HG03097 (cell line): ENCODE data around the gene FGF19.

Experiments used
- ATAC-seq: cut with Tn5 transposase; IDR thresholded peaks from one replicate; pipeline ENCODE4 v1.9.1; 2021; ENCODE audit not compliant: unreplicated experiment, low FRiP score

Gene FGF19

DNA sequence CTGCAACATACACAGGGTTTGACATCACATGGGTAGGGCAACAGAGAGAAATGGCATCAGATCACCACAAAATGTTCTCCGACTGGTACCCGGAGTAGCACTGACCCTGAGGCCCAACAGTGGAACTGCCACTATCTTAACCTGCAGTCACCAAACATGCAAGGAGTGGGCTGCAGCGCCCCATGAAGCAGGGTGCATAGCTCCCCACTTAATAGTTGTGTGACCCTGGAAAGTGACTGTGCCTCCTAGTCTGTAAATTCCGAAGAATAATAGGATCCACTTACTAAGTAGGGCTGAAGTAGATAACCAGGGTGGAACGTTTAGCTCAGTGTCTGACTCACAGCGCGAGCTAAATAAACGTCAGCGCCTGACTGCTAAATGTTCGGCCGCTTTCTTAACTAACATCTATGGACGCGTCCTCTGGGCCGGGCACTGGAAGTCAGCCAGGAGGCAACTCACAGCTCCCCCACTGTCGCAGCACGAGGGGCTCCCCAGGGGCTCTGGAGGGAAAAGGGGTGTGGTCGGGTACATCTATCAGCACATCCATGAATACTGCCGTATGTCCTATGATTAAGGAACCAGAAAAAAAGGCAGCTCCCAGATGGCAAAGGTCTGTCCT lies 29.4 kb downstream of the FGF19 start:
- no peak for ATAC-seq

GRCh38 chr11:69671734-69672465 lies 31.9 kb downstream of the FGF19 start:
- no peak for ATAC-seq

DNA sequence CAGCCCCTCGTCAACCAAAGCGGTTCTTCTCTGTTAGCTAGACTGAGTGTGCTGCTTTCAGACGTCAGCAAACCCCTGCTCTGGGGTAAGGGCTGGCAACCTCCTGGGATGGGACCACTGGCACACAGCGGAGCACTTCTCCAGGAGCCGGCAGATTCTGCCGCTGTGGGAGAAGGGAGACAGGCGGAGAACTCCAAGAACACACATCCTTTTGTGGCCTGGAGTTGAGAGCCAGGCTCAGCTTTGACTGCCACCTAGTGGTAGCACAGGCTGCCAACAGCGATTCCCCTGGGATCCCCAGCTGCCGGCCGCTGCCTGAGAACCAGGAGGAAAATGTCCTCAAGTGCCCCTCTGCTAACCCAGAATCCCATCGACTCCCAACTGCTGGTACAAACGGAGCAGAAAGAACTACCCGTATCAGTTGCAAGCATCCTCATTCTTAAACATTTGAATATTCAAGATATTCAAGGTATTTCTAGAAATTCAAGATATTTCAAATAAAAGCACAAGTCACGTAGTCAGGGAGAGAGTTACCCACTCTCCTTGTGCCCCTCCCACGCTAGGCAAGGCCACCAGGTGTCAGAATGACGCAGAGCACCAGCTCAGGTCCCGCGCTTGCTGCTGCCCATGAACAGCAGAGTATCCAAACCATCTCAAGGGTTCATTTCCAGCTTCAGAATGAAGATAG lies 33.5 kb downstream of the FGF19 start:
- ATAC-seq = no peak

DNA sequence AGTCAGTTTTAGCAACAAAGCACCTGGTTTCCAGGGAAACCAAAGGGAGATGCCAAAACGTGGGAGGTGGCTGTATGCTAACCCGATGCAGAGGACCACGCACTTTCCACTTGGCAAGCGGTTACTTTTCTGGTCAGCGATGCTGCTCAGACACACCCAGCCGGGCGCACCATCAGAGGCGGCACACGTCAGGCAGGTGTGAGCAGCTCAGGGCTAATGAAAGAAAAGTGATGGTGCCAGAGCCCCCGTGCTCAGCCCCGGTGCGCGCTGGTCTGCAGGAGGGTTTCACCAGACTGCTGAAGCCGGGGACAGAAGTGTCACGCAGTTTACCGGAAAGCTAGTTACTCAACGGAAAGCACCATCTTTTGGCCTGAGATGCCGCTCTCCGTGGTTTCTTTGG lies 34.3 kb downstream of the FGF19 start:
- no peak for ATAC-seq

DNA sequence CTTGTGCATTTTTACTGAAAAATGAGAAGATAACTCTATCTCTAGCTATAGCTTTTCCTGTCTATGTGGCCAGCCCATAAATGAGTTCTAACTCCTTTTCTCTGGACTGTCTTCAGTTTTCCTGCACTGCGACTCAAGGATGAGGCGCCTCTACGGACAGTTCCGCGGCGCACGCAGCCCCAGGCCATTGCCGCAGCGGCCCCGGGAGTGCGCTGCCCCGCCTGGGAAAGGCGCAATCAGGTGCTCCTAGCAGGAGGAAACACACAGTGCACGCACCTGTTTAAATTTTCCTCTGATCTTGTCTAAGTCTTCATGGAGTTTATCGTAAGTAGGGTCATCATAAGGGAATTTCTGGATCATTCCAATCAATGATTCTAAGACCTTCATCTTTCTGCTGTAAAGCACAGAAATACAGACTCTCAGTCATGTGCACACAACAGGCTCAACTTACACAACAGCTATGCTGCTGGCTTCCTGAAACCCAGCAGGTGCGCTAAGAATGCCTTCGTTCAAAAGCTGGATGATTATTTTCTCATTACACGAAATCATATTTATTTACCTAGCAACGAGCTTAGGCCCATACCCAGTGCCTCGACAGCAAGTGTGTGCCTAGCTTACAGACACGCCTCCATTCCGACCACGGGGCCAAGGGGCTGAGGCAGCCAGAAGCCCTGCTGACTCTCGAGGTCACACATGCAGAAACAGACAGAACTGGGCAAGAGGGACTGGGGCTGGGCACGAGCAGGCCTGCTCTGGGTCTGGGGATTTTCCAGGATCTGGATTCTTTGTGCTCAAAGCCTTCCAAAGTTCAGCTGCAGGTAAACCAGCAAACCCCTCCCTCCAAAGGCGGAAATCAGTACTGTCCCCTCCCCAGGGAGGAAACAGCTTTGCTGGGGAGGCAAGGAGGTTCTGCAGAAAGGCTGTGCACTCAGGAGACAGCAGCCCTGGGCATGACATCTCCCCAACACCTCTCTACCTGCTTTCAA lies 35.9 kb downstream of the FGF19 start:
- ATAC-seq = no peak

GRCh38 chr11:69666752-69667536 lies 36.9 kb downstream of the FGF19 start:
- no peak for ATAC-seq

DNA sequence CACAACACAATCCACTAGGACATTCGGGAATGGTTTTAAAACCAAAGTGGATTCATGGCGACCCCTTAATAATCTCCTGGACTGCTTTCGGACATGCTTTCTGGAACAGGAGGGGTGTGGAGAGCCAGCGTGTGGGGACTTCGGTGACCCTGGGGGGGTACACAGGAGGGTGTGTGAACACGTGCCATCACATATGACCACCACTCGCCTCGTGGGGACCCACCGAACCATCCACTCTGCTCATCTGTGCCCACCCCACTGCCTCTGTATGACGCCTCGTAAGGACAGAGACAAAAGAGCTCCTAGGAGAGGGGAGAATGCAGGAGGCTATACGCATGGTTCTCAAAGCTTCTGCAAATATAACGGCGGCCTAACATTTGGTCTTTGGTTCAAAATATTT lies 37.6 kb downstream of the FGF19 start:
- ATAC-seq = no peak

GRCh38 chr11:69665669-69666068 lies 38.2 kb downstream of the FGF19 start:
- no peak for ATAC-seq

- no peak for ATAC-seq
These were observed 38.9 kb downstream of the FGF19 start for GRCh38 chr11:69664901-69665300.

DNA sequence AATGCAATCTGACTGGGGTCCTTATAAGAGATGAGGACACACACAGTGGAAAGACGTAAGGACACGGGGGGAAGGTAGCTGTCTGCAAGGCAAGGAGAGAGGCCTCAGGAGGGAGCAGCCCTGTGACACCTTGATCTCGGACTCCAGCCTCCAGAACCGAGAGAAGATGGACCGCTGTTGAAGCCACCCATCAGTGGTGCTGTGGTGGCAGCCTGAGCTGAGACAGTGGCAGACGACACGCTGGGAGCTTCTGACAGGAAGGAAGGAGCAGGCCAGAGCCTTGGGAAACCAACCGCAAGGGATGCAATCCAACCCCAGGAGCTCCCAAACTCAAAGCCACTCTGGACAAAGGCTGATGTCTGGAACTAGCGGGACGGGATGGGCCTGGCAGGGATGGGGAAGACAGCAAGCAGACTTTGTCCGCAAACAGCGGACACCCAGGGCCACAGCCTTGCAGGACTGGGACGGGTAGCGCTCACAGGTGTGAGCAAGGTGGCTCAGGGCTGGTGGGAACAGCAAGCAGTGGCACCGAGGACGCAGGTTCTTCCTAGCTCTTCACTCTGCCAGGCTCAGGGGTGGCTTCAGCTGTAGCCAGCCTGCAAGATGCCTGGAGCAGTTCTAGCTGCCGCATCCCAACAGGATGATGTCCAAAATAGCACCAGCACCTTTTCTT lies 39.6 kb downstream of the FGF19 start:
- ATAC-seq = no peak

DNA sequence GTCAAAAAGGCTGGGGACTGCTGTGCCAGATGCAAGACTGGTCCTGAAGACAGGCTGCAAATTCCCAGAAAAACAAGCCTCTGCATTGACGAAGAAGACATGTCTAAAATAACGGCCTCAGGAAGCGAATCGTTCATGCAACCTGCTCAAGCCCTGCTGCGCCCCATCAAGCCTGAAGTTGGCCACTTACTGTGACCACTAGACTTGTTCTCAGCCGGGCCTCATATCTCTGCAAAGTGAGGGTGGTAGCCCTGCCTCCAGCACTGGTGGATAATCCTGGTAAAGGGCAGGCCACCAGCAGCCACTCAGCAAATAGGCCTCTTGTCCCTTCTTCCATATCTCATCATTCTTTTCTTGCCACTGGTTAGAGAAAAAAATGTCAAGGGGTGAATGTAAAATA lies 40.5 kb downstream of the FGF19 start:
- no peak for ATAC-seq

DNA sequence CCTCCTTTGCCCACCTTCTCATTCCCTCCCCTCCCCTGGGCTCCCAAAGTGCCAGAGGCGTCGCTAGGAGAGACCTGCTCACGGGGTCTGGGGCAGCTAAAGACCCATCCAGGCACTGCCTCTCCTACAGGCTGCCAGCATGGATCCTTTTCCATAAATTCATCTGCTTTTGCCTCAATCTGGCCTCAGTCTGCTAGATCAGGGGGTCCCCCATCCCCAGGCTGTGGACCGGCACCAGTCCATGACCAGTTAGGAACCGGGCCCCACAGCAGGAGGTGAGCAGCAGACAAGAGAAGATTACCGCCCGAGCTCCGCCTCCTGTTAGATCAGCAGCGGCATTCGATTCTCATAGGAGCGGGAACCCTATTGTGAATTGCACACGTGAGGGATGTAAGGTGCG lies 41.0 kb downstream of the FGF19 start:
- ATAC-seq = no peak

DNA sequence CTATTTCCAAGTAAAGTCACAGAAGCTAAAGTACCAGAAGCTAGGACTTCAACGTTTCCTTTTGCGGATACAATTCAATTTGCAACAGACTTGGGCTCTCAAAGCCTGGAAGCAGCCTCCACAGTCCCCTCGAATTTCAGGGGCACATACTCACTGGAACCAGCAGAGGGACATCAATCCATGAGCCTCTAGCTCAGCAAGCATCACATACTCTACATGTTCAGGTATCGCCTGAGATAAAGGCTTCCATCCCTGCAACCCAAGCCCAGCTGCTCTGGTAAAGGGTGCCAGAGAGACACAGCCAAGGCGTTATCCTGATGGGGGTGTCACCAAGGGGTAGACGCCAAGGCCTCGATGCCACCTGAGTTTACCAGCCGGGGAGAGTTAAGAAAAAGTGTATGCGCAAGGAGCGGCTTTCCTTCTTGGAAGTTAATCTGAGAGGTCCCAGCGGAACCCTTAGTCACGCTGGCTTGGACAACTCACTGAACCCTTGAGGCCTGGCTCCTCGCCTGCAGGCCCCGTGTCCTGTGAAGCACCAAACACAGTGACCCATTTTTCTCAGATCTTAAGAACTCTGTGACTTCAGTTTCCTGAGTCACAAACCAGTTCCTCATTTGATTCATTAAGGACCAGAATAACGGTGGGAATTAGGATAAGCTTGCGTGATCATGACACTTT lies 41.7 kb downstream of the FGF19 start:
- no peak for ATAC-seq

- ATAC-seq = no peak
These were observed 42.5 kb downstream of the FGF19 start for GRCh38 chr11:69661413-69661715.

DNA sequence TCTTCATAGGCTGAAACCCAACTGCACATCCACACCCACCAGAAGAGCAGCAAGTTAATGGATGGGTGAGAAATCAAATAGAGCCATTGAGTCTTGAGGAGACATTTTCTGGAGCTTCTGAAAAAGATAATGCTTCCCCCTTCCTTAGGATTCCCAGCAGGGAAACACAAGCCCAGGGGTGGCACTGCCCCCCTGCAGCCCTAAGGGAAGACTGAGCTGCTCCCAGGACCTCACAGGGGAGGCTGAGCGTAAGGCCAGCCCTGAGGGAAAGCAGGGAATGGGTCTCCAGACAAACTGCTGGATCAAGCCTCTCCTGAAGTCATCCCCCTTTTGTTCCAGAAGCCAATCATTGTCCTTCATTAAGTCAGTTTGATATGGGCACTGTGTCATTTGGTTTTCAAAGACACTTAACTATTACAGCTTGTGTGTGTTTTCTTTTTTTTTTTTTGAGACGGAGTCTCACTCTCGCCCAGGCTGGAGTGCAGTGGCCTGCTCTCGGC lies 43.8 kb downstream of the FGF19 start:
- ATAC-seq = no peak

- ATAC-seq = no peak
These were observed 44.2 kb downstream of the FGF19 start for GRCh38 chr11:69659591-69659990.

GRCh38 chr11:69658626-69659450 lies 45.0 kb downstream of the FGF19 start:
- ATAC-seq = no peak
